PC-3 (cell line): Measurements from ENCODE around the gene FLT1.

Experiments used
- EZH2phosphoT487 ChIP-seq: fragments of 300-600 bp; sonication (generic); IDR thresholded peaks from 2 replicates; pipeline ENCODE4 v1.6.1; 2018; ENCODE audit warnings: mild to moderate bottlenecking, antibody characterized with exemption, low read length, borderline replicate concordance
- TF ChIP-seq, protein P1 (sequence below): fragments of 300-600 bp; sonication (generic); conservative IDR thresholded peaks from 2 replicates; pipeline ENCODE4 v1.5.1; 2017; ENCODE audit warnings: antibody characterized with exemption, low read depth, mild to moderate bottlenecking, low read length

DNA sequence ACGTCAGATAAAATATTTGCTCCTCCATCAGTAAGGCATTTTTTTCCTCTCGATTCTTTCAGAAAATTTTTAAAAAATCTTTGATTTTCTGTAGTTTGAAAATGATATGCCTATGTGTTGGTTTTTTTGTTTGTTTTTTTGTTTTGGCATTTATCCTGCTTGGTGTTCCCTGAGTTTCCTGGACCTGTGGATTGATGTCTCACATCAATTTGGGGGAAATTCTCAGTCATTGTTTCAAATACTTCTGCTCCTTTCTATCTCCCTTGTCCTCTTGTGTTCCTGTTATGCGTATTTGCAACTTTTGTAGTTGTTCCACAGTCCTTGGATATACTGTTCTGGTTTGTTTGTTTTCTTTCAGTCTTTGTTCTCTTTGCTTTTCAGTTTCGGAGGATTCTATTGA lies 18.8 kb upstream of the FLT1 start:
- TF ChIP-seq EZH2phosphoT487: no peak
- TF ChIP-seq, protein P1, sequence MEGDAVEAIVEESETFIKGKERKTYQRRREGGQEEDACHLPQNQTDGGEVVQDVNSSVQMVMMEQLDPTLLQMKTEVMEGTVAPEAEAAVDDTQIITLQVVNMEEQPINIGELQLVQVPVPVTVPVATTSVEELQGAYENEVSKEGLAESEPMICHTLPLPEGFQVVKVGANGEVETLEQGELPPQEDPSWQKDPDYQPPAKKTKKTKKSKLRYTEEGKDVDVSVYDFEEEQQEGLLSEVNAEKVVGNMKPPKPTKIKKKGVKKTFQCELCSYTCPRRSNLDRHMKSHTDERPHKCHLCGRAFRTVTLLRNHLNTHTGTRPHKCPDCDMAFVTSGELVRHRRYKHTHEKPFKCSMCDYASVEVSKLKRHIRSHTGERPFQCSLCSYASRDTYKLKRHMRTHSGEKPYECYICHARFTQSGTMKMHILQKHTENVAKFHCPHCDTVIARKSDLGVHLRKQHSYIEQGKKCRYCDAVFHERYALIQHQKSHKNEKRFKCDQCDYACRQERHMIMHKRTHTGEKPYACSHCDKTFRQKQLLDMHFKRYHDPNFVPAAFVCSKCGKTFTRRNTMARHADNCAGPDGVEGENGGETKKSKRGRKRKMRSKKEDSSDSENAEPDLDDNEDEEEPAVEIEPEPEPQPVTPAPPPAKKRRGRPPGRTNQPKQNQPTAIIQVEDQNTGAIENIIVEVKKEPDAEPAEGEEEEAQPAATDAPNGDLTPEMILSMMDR: no peak
